Stimulated activated naive CD8-positive, alpha-beta T cell treated with anti-CD3 and anti-CD28 coated beads, Interleukin-15, amount 100 ng/mL, for 72 hours (primary cell): ENCODE results near the gene CCND1.

Experiments used
- ATAC-seq: fragments of 150-1000 bp; cut with Tn5 transposase; 2 replicates; pipeline ENCODE4 v1.10.0; 2021; ENCODE audit warnings: mild to moderate bottlenecking, moderate library complexity
- DNase-seq, 2 donors: peaks; one replicate each; pipeline ENCODE4 v3.0.0; 2021 to 2022
- H3K27ac Mint-ChIP-seq, 2 donors: one replicate each; pipeline ENCODE4 v1.8.0; 2022; ENCODE audit warnings: mild to moderate bottlenecking in 2 of 2, mixed read lengths in 2 of 2, moderate library complexity in 2 of 2
- H3K27me3 Mint-ChIP-seq: one replicate; pipeline ENCODE4 v1.8.0; 2022; ENCODE audit warnings: mixed read lengths
- H3K4me1 Mint-ChIP-seq: one replicate; pipeline ENCODE4 v1.8.0; 2022; ENCODE audit warnings: mild to moderate bottlenecking, mixed read lengths
- H3K4me3 Mint-ChIP-seq, 2 donors: one replicate each; pipeline ENCODE4 v1.8.0; 2022; ENCODE audit warnings: mild to moderate bottlenecking in 2 of 2, mixed read lengths in 2 of 2, moderate library complexity in 1 of 2
- H3K9me3 Mint-ChIP-seq, 2 donors: one replicate each; pipeline ENCODE4 v1.8.0; 2022; ENCODE audit warnings: mixed read lengths in 2 of 2

CCND1 gene

DNA sequence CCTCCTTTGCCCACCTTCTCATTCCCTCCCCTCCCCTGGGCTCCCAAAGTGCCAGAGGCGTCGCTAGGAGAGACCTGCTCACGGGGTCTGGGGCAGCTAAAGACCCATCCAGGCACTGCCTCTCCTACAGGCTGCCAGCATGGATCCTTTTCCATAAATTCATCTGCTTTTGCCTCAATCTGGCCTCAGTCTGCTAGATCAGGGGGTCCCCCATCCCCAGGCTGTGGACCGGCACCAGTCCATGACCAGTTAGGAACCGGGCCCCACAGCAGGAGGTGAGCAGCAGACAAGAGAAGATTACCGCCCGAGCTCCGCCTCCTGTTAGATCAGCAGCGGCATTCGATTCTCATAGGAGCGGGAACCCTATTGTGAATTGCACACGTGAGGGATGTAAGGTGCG lies 21.9 kb downstream of the CCND1 start:
- ATAC-seq (no peak), DNase-seq (no peak)
- peak overlapping the region in 1 of 2 donors; percentile 15 for H3K27ac Mint-ChIP-seq
- no peaks in the 10 kb centered on the region for H3K27me3 Mint-ChIP-seq
- H3K4me1 Mint-ChIP-seq: no peaks in the 10 kb centered on the region
- H3K4me3 Mint-ChIP-seq: no peak overlapping the region
- no peaks in the 10 kb centered on the region for H3K9me3 Mint-ChIP-seq

DNA sequence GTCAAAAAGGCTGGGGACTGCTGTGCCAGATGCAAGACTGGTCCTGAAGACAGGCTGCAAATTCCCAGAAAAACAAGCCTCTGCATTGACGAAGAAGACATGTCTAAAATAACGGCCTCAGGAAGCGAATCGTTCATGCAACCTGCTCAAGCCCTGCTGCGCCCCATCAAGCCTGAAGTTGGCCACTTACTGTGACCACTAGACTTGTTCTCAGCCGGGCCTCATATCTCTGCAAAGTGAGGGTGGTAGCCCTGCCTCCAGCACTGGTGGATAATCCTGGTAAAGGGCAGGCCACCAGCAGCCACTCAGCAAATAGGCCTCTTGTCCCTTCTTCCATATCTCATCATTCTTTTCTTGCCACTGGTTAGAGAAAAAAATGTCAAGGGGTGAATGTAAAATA lies 22.4 kb downstream of the CCND1 start:
- Mint-ChIP-seq H3K4me1 (no peaks in the 10 kb centered on the region), H3K27ac (peak overlapping the region in 1 of 2 donors; percentile 15), H3K27me3 (no peaks in the 10 kb centered on the region), H3K9me3 (no peaks in the 10 kb centered on the region), H3K4me3 (no peak overlapping the region)
- no peak for DNase-seq
- no peak for ATAC-seq

DNA sequence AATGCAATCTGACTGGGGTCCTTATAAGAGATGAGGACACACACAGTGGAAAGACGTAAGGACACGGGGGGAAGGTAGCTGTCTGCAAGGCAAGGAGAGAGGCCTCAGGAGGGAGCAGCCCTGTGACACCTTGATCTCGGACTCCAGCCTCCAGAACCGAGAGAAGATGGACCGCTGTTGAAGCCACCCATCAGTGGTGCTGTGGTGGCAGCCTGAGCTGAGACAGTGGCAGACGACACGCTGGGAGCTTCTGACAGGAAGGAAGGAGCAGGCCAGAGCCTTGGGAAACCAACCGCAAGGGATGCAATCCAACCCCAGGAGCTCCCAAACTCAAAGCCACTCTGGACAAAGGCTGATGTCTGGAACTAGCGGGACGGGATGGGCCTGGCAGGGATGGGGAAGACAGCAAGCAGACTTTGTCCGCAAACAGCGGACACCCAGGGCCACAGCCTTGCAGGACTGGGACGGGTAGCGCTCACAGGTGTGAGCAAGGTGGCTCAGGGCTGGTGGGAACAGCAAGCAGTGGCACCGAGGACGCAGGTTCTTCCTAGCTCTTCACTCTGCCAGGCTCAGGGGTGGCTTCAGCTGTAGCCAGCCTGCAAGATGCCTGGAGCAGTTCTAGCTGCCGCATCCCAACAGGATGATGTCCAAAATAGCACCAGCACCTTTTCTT lies 23.3 kb downstream of the CCND1 start:
- Mint-ChIP-seq H3K27me3 (no peaks in the 10 kb centered on the region), H3K9me3 (no peaks in the 10 kb centered on the region), H3K27ac (peak overlapping the region in 1 of 2 donors; percentile 72), H3K4me3 (no peak overlapping the region), H3K4me1 (no peaks in the 10 kb centered on the region)
- ATAC-seq (no peak), DNase-seq (no peak)

DNA sequence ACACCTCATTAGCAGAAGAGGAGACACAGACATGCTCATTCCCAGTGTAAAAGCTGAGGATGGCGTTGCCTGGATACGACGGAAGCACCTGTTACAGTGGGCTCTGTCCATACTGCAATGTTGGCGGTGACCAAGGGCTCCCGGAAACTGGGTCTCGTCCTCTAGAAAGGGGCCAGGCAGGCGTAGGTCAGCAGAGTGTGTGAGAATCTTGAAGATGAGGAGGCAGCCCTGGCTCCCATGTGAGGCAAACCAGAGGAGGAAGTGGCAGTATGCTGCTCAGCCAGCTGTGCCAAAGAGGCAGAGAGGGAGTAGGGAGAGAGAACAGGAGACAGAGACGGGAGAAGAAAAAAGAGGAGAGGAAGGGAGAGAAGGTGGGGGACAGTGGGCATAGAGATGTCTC lies 23.9 kb downstream of the CCND1 start:
- Mint-ChIP-seq H3K27ac (peak overlapping the region; percentile 13 to 54), H3K4me1 (no peaks in the 10 kb centered on the region), H3K9me3 (no peaks in the 10 kb centered on the region), H3K4me3 (no peak overlapping the region), H3K27me3 (no peaks in the 10 kb centered on the region)
- no peak for DNase-seq
- ATAC-seq: no peak

DNA sequence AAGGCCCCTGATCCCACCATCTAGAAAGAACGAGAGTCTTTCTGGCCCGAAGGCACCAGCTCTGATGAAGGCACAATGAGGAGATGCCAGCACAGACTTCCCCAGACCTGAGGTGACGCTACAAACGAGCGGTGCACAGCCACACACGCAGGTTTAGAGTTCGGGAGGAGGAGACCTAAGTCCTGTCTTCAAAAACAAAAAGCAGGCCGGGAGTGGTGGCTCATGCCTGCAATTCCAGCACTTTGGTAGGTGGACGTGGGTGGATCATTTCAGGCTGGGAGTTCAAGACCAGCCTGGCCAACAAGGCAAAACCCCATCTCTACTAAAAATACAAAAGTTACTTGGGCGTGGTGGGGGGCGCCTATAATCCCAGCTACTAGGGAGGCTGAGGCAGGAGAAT lies 24.7 kb downstream of the CCND1 start:
- Mint-ChIP-seq H3K27me3 (no peaks in the 10 kb centered on the region), H3K9me3 (no peaks in the 10 kb centered on the region), H3K27ac (no peak overlapping the region), H3K4me3 (no peak overlapping the region), H3K4me1 (no peaks in the 10 kb centered on the region)
- ATAC-seq (no peak), DNase-seq (no peak)

DNA sequence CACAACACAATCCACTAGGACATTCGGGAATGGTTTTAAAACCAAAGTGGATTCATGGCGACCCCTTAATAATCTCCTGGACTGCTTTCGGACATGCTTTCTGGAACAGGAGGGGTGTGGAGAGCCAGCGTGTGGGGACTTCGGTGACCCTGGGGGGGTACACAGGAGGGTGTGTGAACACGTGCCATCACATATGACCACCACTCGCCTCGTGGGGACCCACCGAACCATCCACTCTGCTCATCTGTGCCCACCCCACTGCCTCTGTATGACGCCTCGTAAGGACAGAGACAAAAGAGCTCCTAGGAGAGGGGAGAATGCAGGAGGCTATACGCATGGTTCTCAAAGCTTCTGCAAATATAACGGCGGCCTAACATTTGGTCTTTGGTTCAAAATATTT lies 25.3 kb downstream of the CCND1 start:
- H3K4me3 Mint-ChIP-seq: no peak overlapping the region
- no peaks in the 10 kb centered on the region for H3K27me3 Mint-ChIP-seq
- H3K4me1 Mint-ChIP-seq: no peaks in the 10 kb centered on the region
- H3K27ac Mint-ChIP-seq: no peak overlapping the region
- ATAC-seq (no peak), DNase-seq (no peak)
- H3K9me3 Mint-ChIP-seq: no peaks in the 10 kb centered on the region

DNA sequence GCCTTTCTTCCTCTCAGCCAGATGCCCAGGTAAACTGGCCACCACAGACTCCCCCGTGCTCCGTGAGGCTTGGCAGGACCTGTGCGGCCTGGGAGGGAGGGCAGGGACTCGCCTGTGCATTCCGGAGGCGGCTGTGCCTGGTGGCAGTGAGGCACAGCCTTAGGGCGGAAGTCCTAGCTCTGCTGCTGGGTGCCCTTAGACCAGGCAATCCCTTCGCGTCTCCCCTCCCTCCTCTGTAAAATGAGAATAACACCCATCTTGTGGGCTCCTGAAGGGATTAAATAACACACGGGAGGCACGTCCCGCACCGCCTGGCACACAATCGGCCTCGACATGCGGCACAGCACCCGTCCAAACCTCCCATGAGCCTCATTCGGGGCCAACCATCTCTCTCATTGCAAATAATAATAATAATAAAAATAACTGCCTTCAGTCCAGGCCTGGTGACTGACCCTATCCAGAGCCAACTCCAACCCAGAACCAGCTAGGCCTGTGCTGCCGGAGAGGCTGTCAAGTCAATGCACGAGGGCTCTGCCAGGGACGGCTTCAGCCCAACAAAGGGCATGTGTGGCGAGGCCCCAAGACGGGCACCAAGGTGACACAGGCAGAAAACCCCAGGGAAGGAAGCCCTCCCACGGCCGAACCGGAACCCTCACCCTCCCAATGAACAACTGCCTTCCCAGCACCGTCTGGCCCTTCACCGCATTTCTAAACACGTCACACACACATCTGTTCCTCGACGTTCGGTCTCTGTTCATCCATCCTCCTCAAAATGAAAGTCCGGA lies 26.0 kb downstream of the CCND1 start:
- H3K4me1 Mint-ChIP-seq: no peaks in the 10 kb centered on the region

DNA sequence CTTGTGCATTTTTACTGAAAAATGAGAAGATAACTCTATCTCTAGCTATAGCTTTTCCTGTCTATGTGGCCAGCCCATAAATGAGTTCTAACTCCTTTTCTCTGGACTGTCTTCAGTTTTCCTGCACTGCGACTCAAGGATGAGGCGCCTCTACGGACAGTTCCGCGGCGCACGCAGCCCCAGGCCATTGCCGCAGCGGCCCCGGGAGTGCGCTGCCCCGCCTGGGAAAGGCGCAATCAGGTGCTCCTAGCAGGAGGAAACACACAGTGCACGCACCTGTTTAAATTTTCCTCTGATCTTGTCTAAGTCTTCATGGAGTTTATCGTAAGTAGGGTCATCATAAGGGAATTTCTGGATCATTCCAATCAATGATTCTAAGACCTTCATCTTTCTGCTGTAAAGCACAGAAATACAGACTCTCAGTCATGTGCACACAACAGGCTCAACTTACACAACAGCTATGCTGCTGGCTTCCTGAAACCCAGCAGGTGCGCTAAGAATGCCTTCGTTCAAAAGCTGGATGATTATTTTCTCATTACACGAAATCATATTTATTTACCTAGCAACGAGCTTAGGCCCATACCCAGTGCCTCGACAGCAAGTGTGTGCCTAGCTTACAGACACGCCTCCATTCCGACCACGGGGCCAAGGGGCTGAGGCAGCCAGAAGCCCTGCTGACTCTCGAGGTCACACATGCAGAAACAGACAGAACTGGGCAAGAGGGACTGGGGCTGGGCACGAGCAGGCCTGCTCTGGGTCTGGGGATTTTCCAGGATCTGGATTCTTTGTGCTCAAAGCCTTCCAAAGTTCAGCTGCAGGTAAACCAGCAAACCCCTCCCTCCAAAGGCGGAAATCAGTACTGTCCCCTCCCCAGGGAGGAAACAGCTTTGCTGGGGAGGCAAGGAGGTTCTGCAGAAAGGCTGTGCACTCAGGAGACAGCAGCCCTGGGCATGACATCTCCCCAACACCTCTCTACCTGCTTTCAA lies 27.0 kb downstream of the CCND1 start:
- H3K9me3 Mint-ChIP-seq: no peaks in the 10 kb centered on the region
- peak overlapping the region in 1 of 2 donors; percentile 65 for H3K27ac Mint-ChIP-seq
- ATAC-seq: no peak

More for the DNA sequence above, 26.0 kb downstream of the CCND1 start:
- DNase-seq (no peak), ATAC-seq (no peak)
- no peaks in the 10 kb centered on the region for H3K27me3 Mint-ChIP-seq
- no peak overlapping the region for H3K4me3 Mint-ChIP-seq
- H3K9me3 Mint-ChIP-seq: no peaks in the 10 kb centered on the region
- no peak overlapping the region for H3K27ac Mint-ChIP-seq

DNA sequence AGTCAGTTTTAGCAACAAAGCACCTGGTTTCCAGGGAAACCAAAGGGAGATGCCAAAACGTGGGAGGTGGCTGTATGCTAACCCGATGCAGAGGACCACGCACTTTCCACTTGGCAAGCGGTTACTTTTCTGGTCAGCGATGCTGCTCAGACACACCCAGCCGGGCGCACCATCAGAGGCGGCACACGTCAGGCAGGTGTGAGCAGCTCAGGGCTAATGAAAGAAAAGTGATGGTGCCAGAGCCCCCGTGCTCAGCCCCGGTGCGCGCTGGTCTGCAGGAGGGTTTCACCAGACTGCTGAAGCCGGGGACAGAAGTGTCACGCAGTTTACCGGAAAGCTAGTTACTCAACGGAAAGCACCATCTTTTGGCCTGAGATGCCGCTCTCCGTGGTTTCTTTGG lies 28.5 kb downstream of the CCND1 start:
- Mint-ChIP-seq H3K4me3 (no peak overlapping the region), H3K27me3 (no peaks in the 10 kb centered on the region), H3K4me1 (peaks cover 20% of the 10 kb centered on the region), H3K9me3 (no peaks in the 10 kb centered on the region), H3K27ac (no peak overlapping the region)
- ATAC-seq (no peak), DNase-seq (no peak)

More for the DNA sequence above, 27.0 kb downstream of the CCND1 start:
- H3K27me3 Mint-ChIP-seq: no peaks in the 10 kb centered on the region
- DNase-seq: no peak
- H3K4me3 Mint-ChIP-seq: no peak overlapping the region
- peaks cover 4% of the 10 kb centered on the region for H3K4me1 Mint-ChIP-seq

DNA sequence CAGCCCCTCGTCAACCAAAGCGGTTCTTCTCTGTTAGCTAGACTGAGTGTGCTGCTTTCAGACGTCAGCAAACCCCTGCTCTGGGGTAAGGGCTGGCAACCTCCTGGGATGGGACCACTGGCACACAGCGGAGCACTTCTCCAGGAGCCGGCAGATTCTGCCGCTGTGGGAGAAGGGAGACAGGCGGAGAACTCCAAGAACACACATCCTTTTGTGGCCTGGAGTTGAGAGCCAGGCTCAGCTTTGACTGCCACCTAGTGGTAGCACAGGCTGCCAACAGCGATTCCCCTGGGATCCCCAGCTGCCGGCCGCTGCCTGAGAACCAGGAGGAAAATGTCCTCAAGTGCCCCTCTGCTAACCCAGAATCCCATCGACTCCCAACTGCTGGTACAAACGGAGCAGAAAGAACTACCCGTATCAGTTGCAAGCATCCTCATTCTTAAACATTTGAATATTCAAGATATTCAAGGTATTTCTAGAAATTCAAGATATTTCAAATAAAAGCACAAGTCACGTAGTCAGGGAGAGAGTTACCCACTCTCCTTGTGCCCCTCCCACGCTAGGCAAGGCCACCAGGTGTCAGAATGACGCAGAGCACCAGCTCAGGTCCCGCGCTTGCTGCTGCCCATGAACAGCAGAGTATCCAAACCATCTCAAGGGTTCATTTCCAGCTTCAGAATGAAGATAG lies 29.3 kb downstream of the CCND1 start:
- Mint-ChIP-seq H3K4me1 (peaks cover 26% of the 10 kb centered on the region), H3K4me3 (no peak overlapping the region), H3K27ac (no peak overlapping the region), H3K9me3 (no peaks in the 10 kb centered on the region), H3K27me3 (no peaks in the 10 kb centered on the region)
- DNase-seq (peak; percentile 47 to 48), ATAC-seq (peak; percentile 18)

DNA sequence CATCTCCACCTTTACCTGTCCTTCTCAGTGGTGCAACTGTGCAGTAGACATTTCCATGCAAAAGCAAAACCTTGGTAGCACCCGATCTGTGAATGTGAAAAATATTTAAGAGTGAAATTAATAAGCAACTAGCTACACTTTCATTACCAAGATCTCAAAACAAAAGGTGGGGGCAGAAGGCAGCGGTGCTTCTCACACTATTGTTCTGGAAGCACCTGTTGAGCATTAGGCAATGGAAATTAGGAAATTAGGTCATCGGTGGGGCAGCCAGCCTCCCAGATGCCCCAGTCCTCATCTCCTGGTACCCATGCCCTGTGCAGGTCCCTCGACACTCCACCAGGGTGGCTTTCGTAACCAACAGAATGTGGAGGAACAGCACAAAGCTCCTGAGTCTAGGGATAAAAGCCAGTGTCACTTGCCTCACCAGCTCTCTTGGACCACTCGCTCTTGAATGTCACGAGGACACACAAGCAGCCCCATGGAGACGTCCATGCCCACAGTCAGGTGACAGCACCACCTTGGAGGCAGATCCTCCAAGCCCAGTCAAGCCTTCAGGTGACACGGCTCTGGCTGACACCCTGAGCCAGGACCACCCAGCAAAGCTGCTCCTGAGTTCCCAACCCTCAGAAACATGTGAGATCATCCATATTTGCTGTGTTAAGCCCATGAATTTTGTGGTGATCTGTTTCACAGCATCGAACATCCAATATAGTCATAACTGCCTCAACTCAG lies 30.9 kb downstream of the CCND1 start:
- Mint-ChIP-seq H3K27ac (peak overlapping the region in 1 of 2 donors; percentile 55), H3K4me1 (peaks cover 32% of the 10 kb centered on the region), H3K9me3 (no peaks in the 10 kb centered on the region), H3K4me3 (no peak overlapping the region), H3K27me3 (no peaks in the 10 kb centered on the region)
- ATAC-seq (no peak), DNase-seq (no peak)

DNA sequence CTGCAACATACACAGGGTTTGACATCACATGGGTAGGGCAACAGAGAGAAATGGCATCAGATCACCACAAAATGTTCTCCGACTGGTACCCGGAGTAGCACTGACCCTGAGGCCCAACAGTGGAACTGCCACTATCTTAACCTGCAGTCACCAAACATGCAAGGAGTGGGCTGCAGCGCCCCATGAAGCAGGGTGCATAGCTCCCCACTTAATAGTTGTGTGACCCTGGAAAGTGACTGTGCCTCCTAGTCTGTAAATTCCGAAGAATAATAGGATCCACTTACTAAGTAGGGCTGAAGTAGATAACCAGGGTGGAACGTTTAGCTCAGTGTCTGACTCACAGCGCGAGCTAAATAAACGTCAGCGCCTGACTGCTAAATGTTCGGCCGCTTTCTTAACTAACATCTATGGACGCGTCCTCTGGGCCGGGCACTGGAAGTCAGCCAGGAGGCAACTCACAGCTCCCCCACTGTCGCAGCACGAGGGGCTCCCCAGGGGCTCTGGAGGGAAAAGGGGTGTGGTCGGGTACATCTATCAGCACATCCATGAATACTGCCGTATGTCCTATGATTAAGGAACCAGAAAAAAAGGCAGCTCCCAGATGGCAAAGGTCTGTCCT lies 33.4 kb downstream of the CCND1 start:
- Mint-ChIP-seq H3K27me3 (no peaks in the 10 kb centered on the region), H3K4me1 (peaks cover 32% of the 10 kb centered on the region), H3K9me3 (no peaks in the 10 kb centered on the region), H3K4me3 (peak overlapping the region; percentile 91 to 98), H3K27ac (peak overlapping the region; percentile 81 to 97)
- peak in 1 of 2 donors; percentile 5 for DNase-seq
- no peak for ATAC-seq

DNA sequence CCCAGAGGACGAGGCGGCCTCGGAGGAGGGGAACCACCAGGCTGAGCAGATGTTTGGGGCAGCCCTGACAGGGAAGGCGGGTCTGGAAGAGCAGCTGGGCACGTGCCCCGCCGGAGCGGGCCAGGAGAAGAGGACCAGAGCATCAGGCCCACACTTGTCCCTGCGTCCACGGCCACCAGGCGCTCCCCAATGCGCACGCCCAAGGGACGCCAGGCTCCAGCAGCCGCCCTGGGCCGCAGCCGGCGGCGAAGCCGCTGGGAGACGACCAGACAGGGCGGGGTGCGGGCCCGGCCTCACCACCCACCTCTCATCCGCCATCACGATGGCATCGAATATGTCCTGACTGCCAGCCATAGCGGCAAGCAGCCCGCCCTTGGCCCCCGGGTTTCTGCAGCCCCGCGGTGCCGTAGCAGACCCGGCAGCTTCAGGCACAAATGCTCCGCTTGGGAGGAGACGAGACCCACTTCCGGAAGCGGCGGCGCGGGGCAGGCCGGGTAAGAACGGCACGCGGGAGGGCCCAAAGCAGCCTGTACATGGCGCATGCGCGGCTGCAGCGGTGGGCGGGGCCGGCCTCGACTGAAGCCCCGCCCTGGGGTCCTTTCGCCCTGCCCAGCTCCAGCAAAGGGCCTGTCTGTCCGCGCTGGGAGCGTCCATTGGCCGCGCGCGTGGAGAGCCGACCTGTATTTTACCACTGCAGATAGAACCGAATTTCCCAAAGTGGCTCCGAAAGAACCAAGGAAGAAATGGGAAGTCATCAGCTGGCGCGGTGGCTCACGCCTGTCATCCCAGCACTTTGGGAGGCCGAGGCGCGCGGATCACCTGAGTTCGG lies 34.1 kb downstream of the CCND1 start, which contains the start of gene LTO1:
Gene LTO1, minus strand, starts transcription at position 468 of the 829 bp plus-strand sequence. Its CDS starts 114 bp downstream, at position 354.
- H3K9me3 Mint-ChIP-seq: no peaks in the 10 kb centered on the region
- ATAC-seq (peak; percentile 96), DNase-seq (peak; percentile 94 to 95)
- peak within 1 kb of the TSS; percentile 94 to 97 for H3K27ac Mint-ChIP-seq
- H3K4me3 Mint-ChIP-seq: peak within 1 kb of the TSS; percentile 91 to 98
- no peaks in the 10 kb centered on the region for H3K27me3 Mint-ChIP-seq
- H3K4me1 Mint-ChIP-seq: peaks cover 32% of the 10 kb centered on the region
